GM18519 (cell line): ENCODE data around the gene ZNF407.

Source experiments
- ATAC-seq: cut with Tn5 transposase; IDR thresholded peaks from one replicate; pipeline ENCODE4 v1.9.1; 2021; ENCODE audit warnings: mild to moderate bottlenecking, moderate library complexity; ENCODE audit not compliant: unreplicated experiment, low FRiP score

ZNF407 gene

GRCh38 chr18:74715865-74716712 is 118.4 kb downstream of the ZNF407 start:
- no peak for ATAC-seq

- no peak for ATAC-seq
Observed at GRCh38 chr18:74718312-74718711, 120.6 kb downstream of the ZNF407 start.

GRCh38 chr18:74722237-74722636 is 124.6 kb downstream of the ZNF407 start:
- ATAC-seq: no peak

DNA sequence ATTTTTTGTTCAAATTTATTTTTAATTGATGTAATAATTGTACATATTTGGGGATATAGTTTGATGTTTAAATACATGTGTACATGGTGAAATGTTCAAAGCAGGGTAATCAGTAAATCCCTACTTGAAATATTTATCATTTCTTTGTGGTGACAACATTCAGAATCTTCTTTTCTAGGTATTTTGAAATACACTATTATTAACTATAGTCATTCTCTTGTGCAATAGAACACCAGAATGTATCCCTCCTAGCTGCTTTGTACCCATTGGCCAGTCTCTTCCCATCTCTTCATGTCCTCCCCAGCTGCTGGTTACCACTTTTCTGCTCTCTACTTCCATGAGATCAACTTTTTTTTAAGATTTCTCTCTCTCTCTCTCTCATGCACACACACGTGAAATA is 126.5 kb downstream of the ZNF407 start:
- no peak for ATAC-seq

DNA sequence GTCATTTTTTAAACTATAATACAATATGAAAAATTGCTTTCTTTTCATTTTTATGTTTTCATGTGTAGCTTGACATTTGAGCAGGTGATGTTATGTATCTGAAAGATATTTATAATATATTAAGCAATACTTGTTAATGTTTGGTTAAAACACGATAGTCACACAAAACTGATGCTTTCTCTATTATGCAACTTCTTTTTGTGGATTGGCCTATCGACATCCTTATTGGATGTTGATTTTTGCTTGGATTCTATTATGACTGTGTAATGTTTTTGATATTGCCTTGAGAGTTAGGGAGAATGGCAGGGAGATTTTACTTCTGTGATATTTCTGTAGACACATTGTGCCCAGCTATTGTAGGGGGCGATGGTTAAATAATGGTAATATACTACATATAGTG is 128.0 kb downstream of the ZNF407 start:
- ATAC-seq: no peak

- ATAC-seq: no peak
Observed at GRCh38 chr18:74728586-74728985, 130.9 kb downstream of the ZNF407 start.

GRCh38 chr18:74731097-74731496 is 133.4 kb downstream of the ZNF407 start:
- no peak for ATAC-seq

GRCh38 chr18:74732380-74732779 is 134.7 kb downstream of the ZNF407 start:
- no peak for ATAC-seq

GRCh38 chr18:74733598-74733997 is 135.9 kb downstream of the ZNF407 start:
- ATAC-seq: no peak

GRCh38 chr18:74734013-74734444 is 136.4 kb downstream of the ZNF407 start:
- no peak for ATAC-seq

- no peak for ATAC-seq
Observed at GRCh38 chr18:74739926-74740325, 142.3 kb downstream of the ZNF407 start.

- no peak for ATAC-seq
Observed at GRCh38 chr18:74742573-74743243, 145.0 kb downstream of the ZNF407 start.

- ATAC-seq: no peak
Observed at GRCh38 chr18:74745633-74746403, 148.1 kb downstream of the ZNF407 start.

DNA sequence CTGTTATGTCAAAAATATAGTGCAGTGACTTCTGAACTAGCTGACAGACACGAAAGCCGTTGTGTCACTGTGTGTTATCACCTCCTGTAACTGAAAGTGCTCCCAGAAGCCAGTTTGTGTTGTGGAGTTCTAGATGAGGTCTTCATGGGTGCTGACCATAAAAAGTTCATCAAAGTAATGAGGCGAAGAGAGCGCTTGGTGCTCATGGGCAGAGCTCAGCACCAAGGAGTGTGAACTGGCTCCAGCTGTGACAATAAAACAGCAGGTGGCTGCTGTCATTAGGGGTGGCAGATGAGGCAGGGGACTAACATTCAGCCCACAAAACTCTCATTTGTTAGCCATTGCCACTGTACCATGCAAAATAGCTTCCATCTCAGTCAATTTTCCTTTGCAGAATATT is 151.1 kb downstream of the ZNF407 start:
- ATAC-seq: no peak

GRCh38 chr18:74758995-74759394 is 161.3 kb downstream of the ZNF407 start:
- ATAC-seq: no peak

GRCh38 chr18:74760026-74760425 is 162.4 kb downstream of the ZNF407 start:
- ATAC-seq: no peak

DNA sequence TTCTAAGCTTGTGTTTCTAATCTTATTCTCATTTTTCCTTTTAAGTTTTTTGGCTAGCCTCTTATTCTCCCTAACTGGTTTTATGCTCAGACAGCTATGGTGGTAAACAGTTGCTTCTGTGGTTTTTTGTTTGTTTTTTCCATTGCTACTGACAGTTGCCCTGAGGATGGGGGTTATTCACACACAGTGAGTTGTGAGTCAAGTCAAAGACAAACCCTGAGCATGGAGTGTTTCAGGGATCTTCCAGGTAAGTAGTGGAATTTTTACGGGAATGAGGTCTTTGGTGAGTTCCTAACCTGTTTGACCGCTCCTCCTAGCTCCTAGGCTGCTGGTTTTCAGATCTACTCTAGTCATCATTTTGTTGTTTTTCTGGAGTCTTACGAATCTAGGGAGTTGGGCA is 162.8 kb downstream of the ZNF407 start:
- ATAC-seq: no peak

DNA sequence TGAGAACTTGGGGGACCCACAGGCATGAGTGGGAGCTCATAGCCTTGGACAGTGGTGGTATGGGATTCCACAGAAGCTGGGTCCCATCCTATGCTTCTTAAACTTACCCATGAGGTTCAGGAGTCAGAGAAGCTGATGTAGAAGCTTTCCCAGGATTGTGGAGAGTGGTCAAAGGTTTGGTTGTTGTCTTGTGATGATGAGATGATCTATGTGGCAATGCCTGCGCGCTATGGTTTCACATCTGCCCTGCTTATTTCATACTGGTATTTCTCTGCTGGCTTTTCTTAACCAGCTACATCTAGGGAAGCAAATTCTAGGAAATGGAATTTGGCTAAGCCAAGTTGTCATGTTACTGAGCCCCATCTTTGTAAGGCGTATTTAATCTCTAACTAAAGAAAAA is 168.6 kb downstream of the ZNF407 start:
- no peak for ATAC-seq

DNA sequence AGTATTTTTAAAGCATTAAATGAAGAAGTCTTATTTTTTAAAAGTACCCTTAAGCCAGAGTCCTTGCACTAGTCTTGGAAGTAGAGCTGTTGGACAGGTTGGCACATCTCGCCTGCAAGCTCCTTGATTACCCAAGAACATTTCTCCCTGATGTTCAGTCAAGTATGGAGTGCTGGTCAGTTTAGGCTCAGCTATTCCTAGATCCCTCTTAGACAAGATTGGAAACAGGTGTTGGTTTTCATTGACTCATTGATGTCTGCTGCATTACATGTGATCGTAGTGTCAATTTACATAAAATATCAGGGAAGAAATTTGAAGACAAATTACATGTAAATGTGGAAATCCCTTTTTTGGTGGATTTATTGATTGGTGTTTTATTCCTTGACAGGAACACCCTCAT is 170.4 kb downstream of the ZNF407 start:
- ATAC-seq: no peak

DNA sequence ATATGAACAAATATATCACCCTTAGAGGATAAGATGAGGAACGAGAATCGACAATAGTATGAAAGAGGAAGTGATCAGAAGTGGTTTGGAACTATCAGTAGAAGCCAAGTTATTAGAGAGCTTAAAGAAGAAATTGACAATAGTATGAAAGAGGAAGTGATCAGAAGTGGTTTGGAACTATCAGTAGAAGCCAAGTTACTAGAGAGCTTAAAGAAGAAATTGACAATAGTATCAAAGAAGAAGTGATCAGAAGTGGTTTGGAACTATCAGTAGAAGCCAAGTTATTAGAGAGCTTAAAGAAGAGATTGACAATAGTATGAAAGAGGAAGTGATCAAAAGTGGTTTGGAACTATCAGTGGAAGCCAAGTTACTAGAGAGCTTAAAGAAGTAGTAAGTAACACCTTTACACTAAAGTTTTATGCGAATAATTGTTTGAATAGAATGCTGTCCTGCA is 175.5 kb downstream of the ZNF407 start:
- peak; percentile 85 for ATAC-seq

GRCh38 chr18:74774486-74774885 is 176.8 kb downstream of the ZNF407 start:
- no peak for ATAC-seq
